Calu3 (cell line): ENCODE measurements around the gene ZNF791. TPM values are rescaled to one million over a fixed set of nuclear protein-coding genes. Genes with fewer than 3 reads are reported as not detected.

Source experiments
- BruUV-seq: library from RNA; stranded (reverse); fragments of 400-500 nt; replicated peaks from 2 replicates; lab custom pipeline; 2021; lab: Mats Ljungman, UMichigan
- CTCF ChIA-PET: fragments of 300-600 bp; sonication (Branson Sonifier 250); formaldehyde crosslinking; loops from one replicate; lab custom pipeline; 2022; ENCODE audit warnings: antibody characterized with exemption; lab: Charles Lee
- DNase-seq: peaks from one replicate; pipeline ENCODE4 v3.0.0; 2022
- H3K27ac Mint-ChIP-seq: one replicate; pipeline ENCODE4 v1.8.0; 2022; ENCODE audit warnings: mixed read lengths; ENCODE audit not compliant: unreplicated experiment
- H3K27me3 Mint-ChIP-seq: one replicate; pipeline ENCODE4 v1.8.0; 2022; ENCODE audit warnings: mixed read lengths; ENCODE audit not compliant: unreplicated experiment
- H3K36me3 Mint-ChIP-seq: one replicate; pipeline ENCODE4 v1.8.0; 2022; ENCODE audit warnings: mild to moderate bottlenecking, moderate library complexity, mixed read lengths; ENCODE audit not compliant: insufficient read depth, unreplicated experiment
- H3K4me1 Mint-ChIP-seq: one replicate; pipeline ENCODE4 v1.8.0; 2022; ENCODE audit warnings: mild to moderate bottlenecking, low read depth, mixed read lengths; ENCODE audit not compliant: unreplicated experiment
- H3K4me3 Mint-ChIP-seq: one replicate; pipeline ENCODE4 v1.8.0; 2022; ENCODE audit warnings: mild to moderate bottlenecking, low read depth, moderate library complexity, mixed read lengths; ENCODE audit not compliant: unreplicated experiment
- H3K9me3 Mint-ChIP-seq: one replicate; pipeline ENCODE4 v1.8.0; 2022; ENCODE audit warnings: low read depth, mixed read lengths; ENCODE audit not compliant: unreplicated experiment
- intact Hi-C: fragments of 100-400 bp; cut with micrococcal nuclease; formaldehyde crosslinking; loops from one replicate; pipeline ENCODE4 v1.10.0; 2022; ENCODE audit not compliant: unreplicated experiment
- total RNA-seq: library from RNA; stranded (reverse); gene quantifications from 2 replicates; pipeline ENCODE4 v1.2.3, GENCODE V29; 2022
- TF ChIP-seq, protein P1 (sequence below): fragments of 200-600 bp; IDR thresholded peaks from one replicate; pipeline ENCODE4 v1.8.0; 2022; ENCODE audit warnings: antibody characterized with exemption; ENCODE audit not compliant: unreplicated experiment

ZNF791 gene
- total RNA-seq, 1 experiment from 2014 or later = 15.8 TPM

DNA sequence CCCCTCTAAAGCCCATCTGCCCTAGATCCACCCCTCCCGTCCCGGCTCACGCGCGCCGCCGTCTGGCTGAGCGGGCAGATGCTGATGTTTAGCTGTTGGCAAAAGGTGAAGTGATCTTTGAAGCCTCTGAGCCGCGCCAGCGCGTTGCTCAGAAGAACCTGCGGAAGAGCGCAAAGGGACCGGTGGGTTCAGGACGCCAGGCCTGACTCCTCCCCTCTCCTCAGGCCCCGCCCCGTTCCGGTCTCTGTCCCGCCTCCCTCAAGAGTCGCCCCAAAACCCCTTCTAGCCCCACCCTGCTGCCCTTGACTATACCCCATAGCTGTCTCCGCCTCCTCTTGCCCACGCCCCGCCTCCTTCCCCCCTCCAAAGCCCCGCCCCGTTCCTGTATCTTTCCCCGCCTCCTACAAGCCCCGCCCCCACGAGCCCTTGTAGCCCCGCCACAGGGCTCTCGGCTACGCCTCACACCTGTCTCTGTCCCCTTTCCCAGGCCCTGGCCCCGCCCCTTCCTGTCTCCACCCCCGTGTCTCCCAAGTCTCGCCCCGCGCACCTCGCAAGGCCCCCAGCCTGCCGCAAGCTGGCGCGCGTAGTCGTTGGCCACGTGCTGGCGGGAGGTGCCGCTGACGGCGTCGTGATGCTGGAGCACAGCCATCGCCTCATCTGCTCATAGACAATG, 46.3 kb downstream of the ZNF791 start:
- Mint-ChIP-seq H3K27ac (no peak overlapping the region), H3K4me1 (no peaks in the 10 kb centered on the region), H3K27me3 (no peaks in the 10 kb centered on the region), H3K36me3 (peaks cover 38% of the 10 kb centered on the region), H3K4me3 (no peak overlapping the region), H3K9me3 (no peaks in the 10 kb centered on the region)
- intact Hi-C loops = no loop called here
- TF ChIP-seq, protein P1, sequence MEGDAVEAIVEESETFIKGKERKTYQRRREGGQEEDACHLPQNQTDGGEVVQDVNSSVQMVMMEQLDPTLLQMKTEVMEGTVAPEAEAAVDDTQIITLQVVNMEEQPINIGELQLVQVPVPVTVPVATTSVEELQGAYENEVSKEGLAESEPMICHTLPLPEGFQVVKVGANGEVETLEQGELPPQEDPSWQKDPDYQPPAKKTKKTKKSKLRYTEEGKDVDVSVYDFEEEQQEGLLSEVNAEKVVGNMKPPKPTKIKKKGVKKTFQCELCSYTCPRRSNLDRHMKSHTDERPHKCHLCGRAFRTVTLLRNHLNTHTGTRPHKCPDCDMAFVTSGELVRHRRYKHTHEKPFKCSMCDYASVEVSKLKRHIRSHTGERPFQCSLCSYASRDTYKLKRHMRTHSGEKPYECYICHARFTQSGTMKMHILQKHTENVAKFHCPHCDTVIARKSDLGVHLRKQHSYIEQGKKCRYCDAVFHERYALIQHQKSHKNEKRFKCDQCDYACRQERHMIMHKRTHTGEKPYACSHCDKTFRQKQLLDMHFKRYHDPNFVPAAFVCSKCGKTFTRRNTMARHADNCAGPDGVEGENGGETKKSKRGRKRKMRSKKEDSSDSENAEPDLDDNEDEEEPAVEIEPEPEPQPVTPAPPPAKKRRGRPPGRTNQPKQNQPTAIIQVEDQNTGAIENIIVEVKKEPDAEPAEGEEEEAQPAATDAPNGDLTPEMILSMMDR = no peak
- CTCF ChIA-PET = no interaction called here
- no peak for DNase-seq
- BruUV-seq = no TSS peak

DNA sequence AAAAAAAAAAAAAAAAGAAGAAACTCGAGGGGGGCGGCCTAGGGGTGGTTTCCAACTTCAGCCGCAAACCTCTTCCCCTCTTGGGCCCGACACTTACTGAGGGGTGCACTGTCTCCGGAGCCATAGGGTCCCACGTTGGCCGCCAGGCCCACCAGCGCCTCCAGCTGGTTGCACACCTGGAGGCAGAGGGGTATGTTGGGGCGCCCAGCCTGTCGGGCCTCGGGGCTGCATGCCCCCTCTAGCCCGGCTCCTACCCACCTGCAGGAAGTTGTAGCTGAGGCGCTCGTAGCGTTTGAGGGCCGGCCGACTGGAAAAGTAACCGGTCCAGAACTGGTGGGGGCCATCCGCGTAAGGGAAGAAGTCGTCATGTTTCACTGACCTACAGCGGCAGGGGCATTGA, 47.2 kb downstream of the ZNF791 start:
- intact Hi-C loops = no loop called here
- no peak for DNase-seq
- Mint-ChIP-seq H3K27me3 (no peaks in the 10 kb centered on the region), H3K4me1 (no peaks in the 10 kb centered on the region), H3K4me3 (no peak overlapping the region), H3K9me3 (no peaks in the 10 kb centered on the region), H3K27ac (no peak overlapping the region), H3K36me3 (peaks cover 35% of the 10 kb centered on the region)
- BruUV-seq = no TSS peak
- CTCF ChIA-PET = no interaction called here
- TF ChIP-seq, protein P1 = no peak

DNA sequence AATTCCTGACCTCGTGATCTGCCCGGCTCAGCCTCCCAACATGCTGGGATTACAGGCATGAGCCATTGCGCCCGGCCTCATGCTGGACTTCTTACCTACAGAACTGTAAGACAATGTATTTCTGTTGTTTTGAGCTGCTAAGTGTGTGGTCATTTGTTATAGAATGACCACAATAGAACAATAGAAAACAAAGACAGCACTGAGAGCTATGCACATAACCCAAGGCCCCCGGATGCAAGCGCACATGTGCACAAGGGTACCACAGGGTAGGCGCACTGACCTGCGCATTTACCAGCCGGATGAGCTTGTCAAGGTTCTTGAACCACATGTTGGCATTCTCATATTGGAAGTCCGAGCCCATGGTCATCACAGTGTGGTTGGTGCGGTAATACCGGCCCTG, 50.3 kb downstream of the ZNF791 start:
- BruUV-seq = no TSS peak
- H3K36me3 Mint-ChIP-seq = peaks cover 28% of the 10 kb centered on the region
- CTCF ChIA-PET = interaction anchor here (0.6 kb wide), 1 partner anchor 38 kb away, joined by 5 read pairs; no protein-coding TSS in a partner anchor
- intact Hi-C loops = no loop called here
- H3K4me1 Mint-ChIP-seq = no peaks in the 10 kb centered on the region
- H3K27me3 Mint-ChIP-seq = no peaks in the 10 kb centered on the region
- no peak overlapping the region for H3K27ac Mint-ChIP-seq
- DNase-seq = no peak
- TF ChIP-seq, protein P1 = no peak
- no peak overlapping the region for H3K4me3 Mint-ChIP-seq
- no peaks in the 10 kb centered on the region for H3K9me3 Mint-ChIP-seq

DNA sequence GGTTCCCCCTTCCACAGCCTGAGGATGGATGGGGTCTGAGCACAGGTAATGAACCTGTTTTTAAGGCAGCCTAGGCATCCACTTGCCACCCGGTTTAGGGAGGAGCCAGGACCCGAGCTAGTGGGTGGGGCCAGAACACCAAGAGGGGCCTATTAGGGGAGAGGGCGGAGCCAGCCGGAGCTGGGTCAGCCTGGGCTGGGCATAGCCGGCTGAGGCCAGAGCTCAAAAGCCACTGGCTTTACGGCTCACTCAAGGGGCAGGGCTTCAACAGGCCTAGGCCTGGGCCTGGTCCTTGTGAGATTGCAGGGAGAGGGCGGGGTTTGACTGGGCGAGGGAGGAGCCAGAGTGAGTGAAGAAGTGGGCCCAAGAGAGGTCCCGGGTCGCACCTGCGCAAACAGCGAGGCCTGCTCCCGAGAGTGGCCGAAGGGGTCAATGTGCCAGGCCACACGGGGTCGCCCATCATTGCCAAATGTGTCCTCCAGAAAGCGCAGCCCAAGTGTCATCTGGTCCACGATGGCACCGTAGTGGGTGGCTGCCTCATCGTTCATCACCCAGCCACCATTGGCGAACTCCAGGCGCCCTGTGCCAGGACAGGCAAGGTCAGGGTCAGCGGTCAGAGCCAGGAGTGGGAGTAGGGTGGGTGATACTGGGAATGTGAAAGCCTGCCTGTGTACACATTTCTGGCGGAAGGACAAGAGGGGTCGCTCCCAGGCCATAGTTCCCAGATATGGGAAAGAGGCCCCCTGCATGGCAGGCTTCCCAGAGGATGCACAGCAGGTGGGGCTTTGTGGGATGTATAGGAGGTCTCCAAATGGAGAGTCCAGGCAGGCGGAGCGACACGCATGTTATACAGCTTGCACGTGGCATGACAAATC, 53.9 kb downstream of the ZNF791 start:
- Mint-ChIP-seq H3K27me3 (no peaks in the 10 kb centered on the region), H3K4me1 (no peaks in the 10 kb centered on the region), H3K36me3 (peaks cover 41% of the 10 kb centered on the region), H3K27ac (no peak overlapping the region), H3K4me3 (no peak overlapping the region), H3K9me3 (no peaks in the 10 kb centered on the region)
- TF ChIP-seq, protein P1 = no peak
- DNase-seq = no peak
- CTCF ChIA-PET = no interaction called here
- no TSS peak for BruUV-seq
- intact Hi-C loops = loop anchor here (5.0 kb wide), 1 partner anchor 102 kb away; no protein-coding TSS in a partner anchor
